BE2C (cell line): ENCODE data around the gene TSPAN14.

Experiments used
- DNase-seq: peaks from one replicate; pipeline ENCODE4 v3.0.0-alpha.2; 2020
- H3K27me3 ChIP-seq: fragments of 250-450 bp; sonication (Bioruptor Pico); 2 replicates; pipeline ENCODE4 v1.5.1; 2020; ENCODE audit warnings: mild to moderate bottlenecking
- H3K36me3 ChIP-seq: fragments of 250-450 bp; sonication (Bioruptor Pico); 2 replicates; pipeline ENCODE4 v1.5.1; 2020; ENCODE audit warnings: mild to moderate bottlenecking
- H3K4me1 ChIP-seq: fragments of 250-450 bp; sonication (Bioruptor Pico); 2 replicates; pipeline ENCODE4 v1.5.1; 2020
- H3K4me3 ChIP-seq: 2 replicates; pipeline ENCODE4 v1.5.1; 2011; ENCODE audit warnings: low read depth, low read length
- H3K9me3 ChIP-seq: fragments of 250-450 bp; sonication (Bioruptor Pico); 2 replicates; pipeline ENCODE4 v1.5.1; 2020
- CTCF ChIP-seq: IDR thresholded peaks from 2 replicates; pipeline ENCODE4 v1.5.1; 2012; ENCODE audit warnings: mild to moderate bottlenecking, low read depth, low read length

The TSPAN14 gene

DNA sequence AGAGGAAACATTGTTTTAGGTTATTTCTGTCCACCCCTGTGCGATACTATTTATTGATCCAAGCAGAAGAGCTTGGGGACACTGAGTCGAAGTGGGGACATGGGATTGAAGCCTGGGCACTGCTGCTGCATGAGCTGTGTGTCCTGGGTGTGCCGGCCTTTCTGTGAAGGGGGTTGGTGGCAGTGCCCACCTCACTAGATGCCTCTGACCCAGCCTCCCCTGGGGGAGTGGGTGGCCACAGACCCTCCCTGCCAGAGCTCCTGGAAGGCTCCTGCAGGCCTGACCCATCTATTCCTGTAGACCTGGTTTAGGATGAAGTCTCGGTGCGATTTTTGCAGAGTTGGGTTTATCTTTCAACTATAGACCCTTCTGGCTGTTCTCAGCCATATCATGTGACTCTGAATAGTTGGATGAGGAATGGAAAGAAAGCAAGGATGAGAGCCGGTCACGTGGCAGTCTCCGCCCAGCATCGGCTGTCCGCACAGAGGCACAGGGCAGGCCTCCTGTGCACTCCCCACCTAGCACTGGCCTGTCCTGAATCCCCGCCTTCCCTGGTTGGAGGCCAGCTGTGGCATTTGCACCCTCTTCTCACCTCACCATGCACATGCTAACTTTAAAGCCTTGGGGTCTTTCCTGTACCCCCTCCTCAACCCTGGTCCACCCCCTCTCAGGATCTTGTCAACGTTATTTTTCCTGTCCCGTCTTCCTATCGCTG is 66.0 kb downstream of the TSPAN14 start:
- no peak for DNase-seq
- Histone ChIP-seq H3K27me3 (no peaks in the 10 kb centered on the region), H3K36me3 (no peaks in the 10 kb centered on the region), H3K4me3 (no peak overlapping the region), H3K4me1 (no peaks in the 10 kb centered on the region), H3K9me3 (no peaks in the 10 kb centered on the region)
- no peak for TF ChIP-seq CTCF

DNA sequence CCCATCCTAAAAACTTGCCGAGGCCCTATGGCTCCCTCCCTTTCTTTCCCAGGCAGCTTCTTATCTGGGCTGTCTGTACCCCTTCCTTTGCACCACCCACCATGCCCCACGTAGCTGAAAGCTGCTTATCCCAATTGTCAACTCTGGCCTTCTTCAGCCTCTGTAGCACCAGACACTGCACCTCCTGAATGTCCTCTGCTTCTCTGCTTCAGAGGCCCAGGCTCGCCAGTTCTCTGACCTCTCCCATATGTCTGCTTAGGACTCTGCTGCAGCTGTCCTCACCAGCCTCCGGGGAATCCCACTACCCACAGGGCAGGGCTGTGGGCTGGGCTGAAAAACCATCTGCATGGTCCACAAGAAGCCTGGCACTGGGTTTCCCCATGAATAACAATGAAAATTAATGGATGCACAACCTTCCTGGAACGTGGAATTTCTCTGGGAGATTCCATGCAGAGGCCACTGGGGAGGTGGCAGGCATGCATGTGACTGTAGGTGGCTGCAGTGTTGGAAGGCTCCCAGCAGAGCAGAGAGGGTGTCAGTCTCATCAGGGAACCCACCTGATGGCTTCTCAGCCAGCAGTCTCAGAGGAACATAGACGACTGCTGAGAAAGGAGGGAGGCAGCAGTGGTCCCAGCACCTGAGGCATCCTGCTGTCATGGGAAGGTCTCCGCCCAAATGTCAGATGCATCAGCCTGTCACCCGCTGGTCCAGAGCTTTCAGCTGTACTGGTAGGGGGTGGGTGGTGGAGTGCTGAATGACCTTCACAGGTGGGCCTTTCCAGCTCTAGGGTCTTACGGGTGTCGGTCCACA is 66.8 kb downstream of the TSPAN14 start:
- Histone ChIP-seq H3K27me3 (no peaks in the 10 kb centered on the region), H3K4me1 (no peaks in the 10 kb centered on the region), H3K9me3 (no peaks in the 10 kb centered on the region), H3K36me3 (no peaks in the 10 kb centered on the region), H3K4me3 (no peak overlapping the region)
- TF ChIP-seq CTCF = no peak
- no peak for DNase-seq

- H3K9me3 ChIP-seq = no peaks in the 10 kb centered on the region
- H3K27me3 ChIP-seq = no peaks in the 10 kb centered on the region
- TF ChIP-seq CTCF = no peak
- H3K4me3 ChIP-seq = no peak overlapping the region
- H3K4me1 ChIP-seq = no peaks in the 10 kb centered on the region
- H3K36me3 ChIP-seq = no peaks in the 10 kb centered on the region
- no peak for DNase-seq
Observed at GRCh38 chr10:80522756-80523363, 68.8 kb downstream of the TSPAN14 start.

DNA sequence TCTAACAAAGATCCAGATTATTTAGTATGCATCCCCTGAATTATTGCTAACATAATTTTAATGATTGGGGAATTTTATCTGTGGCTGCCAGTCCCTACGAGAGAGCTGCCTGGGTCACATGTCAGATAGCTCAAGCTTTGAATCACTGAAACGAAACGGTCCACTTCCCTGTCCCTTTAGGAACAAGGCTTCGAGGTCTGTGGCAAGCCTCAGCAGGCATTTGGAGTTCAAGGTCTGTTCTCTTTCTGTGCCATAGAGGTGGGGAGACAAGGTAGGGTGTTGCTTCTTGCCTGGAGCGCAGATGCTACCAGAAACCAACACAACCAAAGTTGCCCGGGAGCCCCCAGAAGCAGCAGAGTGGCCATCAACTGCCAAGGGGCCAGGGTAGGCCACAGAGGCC is 69.7 kb downstream of the TSPAN14 start:
- Histone ChIP-seq H3K36me3 (no peaks in the 10 kb centered on the region), H3K27me3 (no peaks in the 10 kb centered on the region), H3K4me1 (no peaks in the 10 kb centered on the region), H3K9me3 (no peaks in the 10 kb centered on the region), H3K4me3 (no peak overlapping the region)
- TF ChIP-seq CTCF = no peak
- no peak for DNase-seq

- no peaks in the 10 kb centered on the region for H3K27me3 ChIP-seq
- no peaks in the 10 kb centered on the region for H3K4me1 ChIP-seq
- H3K36me3 ChIP-seq = no peaks in the 10 kb centered on the region
- no peak overlapping the region for H3K4me3 ChIP-seq
- H3K9me3 ChIP-seq = no peaks in the 10 kb centered on the region
- no peak for TF ChIP-seq CTCF
- DNase-seq = no peak
Observed at GRCh38 chr10:80524190-80524909, 70.2 kb downstream of the TSPAN14 start.
